Activated CD4-positive, alpha-beta memory T cell treated with anti-CD3 and anti-CD28 coated beads for 36 hours (primary cell): ENCODE measurements around the gene FOXRED2. TPM values are rescaled to one million over a fixed set of nuclear protein-coding genes. Genes with fewer than 3 reads are reported as not detected.

ENCODE experiments used
- CTCF ChIA-PET: fragments of 350-600 bp; sonication (Branson Sonifier 250); formaldehyde crosslinking; loops from one replicate; lab custom pipeline; 2021; ENCODE audit warnings: antibody characterized with exemption, inconsistent platforms; lab: Charles Lee
- POLR2A ChIA-PET: fragments of 350-600 bp; sonication (Branson Sonifier 250); formaldehyde crosslinking; loops from one replicate; lab custom pipeline; 2021; ENCODE audit warnings: antibody characterized with exemption; lab: Charles Lee
- DNase-seq: peaks from one replicate; pipeline ENCODE4 v3.0.0-alpha.2; 2020
- H3K27ac Mint-ChIP-seq: one replicate; pipeline ENCODE4 v1.8.0; 2021; ENCODE audit warnings: mixed read lengths
- H3K27me3 Mint-ChIP-seq: one replicate; pipeline ENCODE4 v1.8.0; 2021; ENCODE audit warnings: mixed read lengths
- H3K36me3 Mint-ChIP-seq: one replicate; pipeline ENCODE4 v1.8.0; 2021; ENCODE audit warnings: mixed read lengths
- H3K4me1 Mint-ChIP-seq: one replicate; pipeline ENCODE4 v1.8.0; 2021; ENCODE audit warnings: low read depth, mixed read lengths
- H3K4me3 Mint-ChIP-seq: one replicate; pipeline ENCODE4 v1.8.0; 2021; ENCODE audit warnings: mild to moderate bottlenecking, mixed read lengths
- H3K9me3 Mint-ChIP-seq: one replicate; pipeline ENCODE4 v1.8.0; 2021; ENCODE audit warnings: mixed read lengths
- intact Hi-C: fragments of 100-400 bp; cut with micrococcal nuclease; formaldehyde crosslinking; loops from one replicate; pipeline ENCODE4 v1.15.1; 2023
- total RNA-seq, 2 experiments: library from RNA; stranded (reverse); gene quantifications; one replicate each; pipeline ENCODE4 v1.2.3, GENCODE V29; 2021

Gene FOXRED2
- total RNA-seq, 2 experiments from 2014 or later, result 15.2 to 15.9 TPM

DNA sequence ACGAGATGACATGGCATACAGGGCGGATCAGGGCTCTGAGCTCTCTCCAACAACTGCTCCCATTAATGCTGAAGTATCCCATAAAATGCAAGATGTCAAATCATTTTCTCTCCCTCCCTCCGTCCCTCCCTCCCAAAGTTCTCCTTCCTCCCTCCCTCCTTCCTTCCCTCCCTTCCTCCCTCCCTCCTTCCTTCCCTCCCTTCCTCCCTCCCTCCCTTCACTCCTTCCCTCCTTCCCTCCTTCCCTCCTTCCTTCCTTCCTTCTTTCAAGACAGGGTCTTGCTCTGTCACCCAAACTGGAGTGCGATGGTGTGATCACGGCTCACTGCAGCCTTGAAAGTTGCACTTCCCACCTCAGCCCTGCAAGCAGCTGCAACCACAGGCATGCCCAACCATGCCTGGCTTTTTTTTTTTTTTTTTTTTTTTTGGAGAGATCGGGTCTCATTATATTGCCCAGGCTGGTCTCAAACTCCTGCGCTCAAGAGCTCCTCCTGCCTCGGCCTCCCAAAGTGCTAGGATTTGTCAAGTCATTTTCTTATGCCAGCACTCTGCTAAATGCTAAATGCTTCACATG is 63.6 kb downstream of the FOXRED2 start:
- Mint-ChIP-seq H3K4me1 (peaks cover 23% of the 10 kb centered on the region), H3K36me3 (no peaks in the 10 kb centered on the region), H3K27me3 (no peaks in the 10 kb centered on the region), H3K4me3 (no peak overlapping the region), H3K27ac (no peak overlapping the region), H3K9me3 (no peaks in the 10 kb centered on the region)
- ChIA-PET POLR2A (interaction anchor here (0.5 kb wide), 2 partner anchors 20 to 29 kb away, joined by 3 read pairs; no protein-coding TSS in a partner anchor), CTCF (interaction anchor here (1.3 kb wide), 1 partner anchor 109 kb away, joined by 6 read pairs; no protein-coding TSS in a partner anchor)
- no peak for DNase-seq
- intact Hi-C loops, result no loop called here

DNA sequence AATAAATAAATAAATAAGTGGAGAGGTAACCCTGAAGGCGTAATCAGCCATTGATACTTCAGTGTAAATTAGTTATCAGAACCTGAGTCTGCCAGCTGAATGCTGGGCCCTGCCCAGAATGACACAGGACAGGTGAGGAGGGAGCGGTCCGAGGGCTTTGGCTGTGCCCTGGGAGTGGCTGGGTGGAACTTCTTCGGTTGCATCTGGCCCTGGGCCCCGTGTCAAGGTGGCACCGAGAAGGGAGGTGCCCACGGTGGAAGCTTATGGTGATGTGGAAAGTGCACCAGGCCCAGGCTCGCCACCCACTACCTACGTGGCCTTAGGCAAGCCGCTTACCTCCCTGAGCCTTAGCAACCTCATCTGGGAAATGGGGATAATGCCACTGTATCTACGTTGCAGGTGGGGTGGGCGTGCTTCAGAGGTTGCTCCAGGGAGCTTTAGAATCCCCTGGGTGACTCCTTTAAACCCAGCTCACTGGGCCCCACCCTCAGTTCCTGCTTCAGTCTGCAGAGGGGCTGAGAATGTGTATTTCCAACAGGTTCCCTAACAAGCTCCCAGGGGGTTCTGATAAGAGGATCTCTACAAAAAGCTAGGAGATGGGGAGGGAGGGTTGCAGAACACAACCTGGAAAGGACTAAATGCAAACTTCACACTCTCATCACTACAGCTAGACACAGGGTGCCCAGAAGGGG is 64.2 kb downstream of the FOXRED2 start:
- POLR2A ChIA-PET, result interaction anchor here (0.5 kb wide), 2 partner anchors 19 to 28 kb away, joined by 3 read pairs; no protein-coding TSS in a partner anchor
- H3K4me1 Mint-ChIP-seq, result peaks cover 22% of the 10 kb centered on the region

GRCh38 chr22:36440429-36441002 is 66.3 kb downstream of the FOXRED2 start:
- no peak for DNase-seq
- Mint-ChIP-seq H3K4me1 (peaks cover 31% of the 10 kb centered on the region), H3K36me3 (no peaks in the 10 kb centered on the region), H3K9me3 (no peaks in the 10 kb centered on the region), H3K4me3 (no peak overlapping the region), H3K27me3 (no peaks in the 10 kb centered on the region), H3K27ac (no peak overlapping the region)
- ChIA-PET CTCF (no interaction called here), POLR2A (no interaction called here)
- intact Hi-C loops, result no loop called here

More for the DNA sequence above, 64.2 kb downstream of the FOXRED2 start:
- Mint-ChIP-seq H3K36me3 (no peaks in the 10 kb centered on the region), H3K27ac (no peak overlapping the region), H3K27me3 (no peaks in the 10 kb centered on the region), H3K4me3 (no peak overlapping the region), H3K9me3 (no peaks in the 10 kb centered on the region)
- intact Hi-C loops, result no loop called here
- no peak for DNase-seq
- CTCF ChIA-PET, result interaction anchor here (0.8 to 1.3 kb wide), 2 partner anchors 26 to 108 kb away, joined by 3 to 6 read pairs; no protein-coding TSS in a partner anchor

- no peak overlapping the region for H3K27ac Mint-ChIP-seq
- ChIA-PET CTCF (no interaction called here), POLR2A (no interaction called here)
- intact Hi-C loops, result no loop called here
- peak; percentile 64 for DNase-seq
- H3K9me3 Mint-ChIP-seq, result no peaks in the 10 kb centered on the region
- no peaks in the 10 kb centered on the region for H3K36me3 Mint-ChIP-seq
- no peaks in the 10 kb centered on the region for H3K27me3 Mint-ChIP-seq
- H3K4me3 Mint-ChIP-seq, result no peak overlapping the region
- H3K4me1 Mint-ChIP-seq, result peaks cover 36% of the 10 kb centered on the region
Measured at GRCh38 chr22:36439481-36440271, 67.2 kb downstream of the FOXRED2 start.

Other genes with a start within 250 kb of the FOXRED2 start
- 100 to 1,000 TPM; 712 to 720 TPM for gene MYH9, start 119.1 kb downstream of the FOXRED2 start, total RNA-seq
- 10 to 100 TPM; 94.3 to 97.0 TPM for gene TXN2, start 25.4 kb downstream of the FOXRED2 start, total RNA-seq
- 100 to 1,000 TPM; 314 to 321 TPM for gene EIF3D, start 22.1 kb upstream of the FOXRED2 start, total RNA-seq
- not detected for gene CACNG2, start 196.7 kb upstream of the FOXRED2 start, total RNA-seq